Activated CD4-positive, alpha-beta memory T cell treated with anti-CD3 and anti-CD28 coated beads, Interleukin-2, amount 10 ng/mL, durations not matched to agents 7 days and 5 days (primary cell): ENCODE results near the gene TRDN. TPM values are rescaled to one million over a fixed set of nuclear protein-coding genes. Genes with fewer than 3 reads are reported as not detected.
"Not testable (repeated sequence)": the region's sequence is repeated elsewhere in the genome, so short reads cannot be mapped to it uniquely, and the experiment has no call there.

Experiments
- CTCF ChIA-PET: fragments of 350-600 bp; sonication (Branson Sonifier 250); formaldehyde crosslinking; loops from one replicate; lab custom pipeline; 2021; ENCODE audit warnings: antibody characterized with exemption, inconsistent platforms; lab: Charles Lee
- POLR2A ChIA-PET: fragments of 350-600 bp; sonication (Branson Sonifier 250); formaldehyde crosslinking; loops from one replicate; lab custom pipeline; 2021; ENCODE audit warnings: antibody characterized with exemption; lab: Charles Lee
- DNase-seq: peaks from one replicate; pipeline ENCODE4 v3.0.0-alpha.2; 2020
- H3K27ac Mint-ChIP-seq: one replicate; pipeline ENCODE4 v1.8.0; 2021; ENCODE audit warnings: mild to moderate bottlenecking, mixed read lengths
- H3K27me3 Mint-ChIP-seq: one replicate; pipeline ENCODE4 v1.8.0; 2021; ENCODE audit warnings: mixed read lengths
- H3K36me3 Mint-ChIP-seq: one replicate; pipeline ENCODE4 v1.8.0; 2021; ENCODE audit warnings: low read depth, mixed read lengths
- H3K4me1 Mint-ChIP-seq: one replicate; pipeline ENCODE4 v1.8.0; 2021; ENCODE audit warnings: mixed read lengths
- H3K4me3 Mint-ChIP-seq: one replicate; pipeline ENCODE4 v1.8.0; 2021; ENCODE audit warnings: mild to moderate bottlenecking, mixed read lengths
- H3K9me3 Mint-ChIP-seq: one replicate; pipeline ENCODE4 v1.8.0; 2021; ENCODE audit warnings: mixed read lengths
- total RNA-seq, 2 experiments: library from RNA; stranded (reverse); gene quantifications; one replicate each; pipeline ENCODE4 v1.2.3, GENCODE V29; 2021

TRDN gene
- total RNA-seq, 2 experiments from 2014 or later: not detected

DNA sequence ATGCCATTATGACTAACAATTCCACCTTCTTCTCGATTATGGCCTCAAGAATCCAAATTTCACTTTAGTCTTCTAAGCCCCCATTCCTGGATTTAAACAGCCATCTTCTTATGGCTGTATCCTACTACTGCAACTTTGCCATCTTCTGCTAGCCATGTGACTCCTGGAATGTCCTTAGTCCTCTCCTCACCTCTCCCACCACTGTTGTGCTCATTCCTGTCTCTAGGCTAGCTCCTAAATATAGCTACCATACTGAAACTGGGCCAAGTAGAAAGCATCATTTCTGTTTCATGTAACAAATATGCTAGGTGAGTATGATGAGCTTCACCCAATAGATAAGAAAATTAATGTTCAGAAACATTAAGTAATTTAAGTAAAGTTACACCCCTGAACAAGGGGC, 327.6 kb downstream of the TRDN start:
- Mint-ChIP-seq H3K4me1 (no peaks in the 10 kb centered on the region), H3K27ac (no peak overlapping the region), H3K27me3 (no peaks in the 10 kb centered on the region), H3K36me3 (no peaks in the 10 kb centered on the region), H3K9me3 (no peaks in the 10 kb centered on the region), H3K4me3 (no peak overlapping the region)
- DNase-seq: no peak
- CTCF ChIA-PET: no interaction called here
- POLR2A ChIA-PET: no interaction called here

DNA sequence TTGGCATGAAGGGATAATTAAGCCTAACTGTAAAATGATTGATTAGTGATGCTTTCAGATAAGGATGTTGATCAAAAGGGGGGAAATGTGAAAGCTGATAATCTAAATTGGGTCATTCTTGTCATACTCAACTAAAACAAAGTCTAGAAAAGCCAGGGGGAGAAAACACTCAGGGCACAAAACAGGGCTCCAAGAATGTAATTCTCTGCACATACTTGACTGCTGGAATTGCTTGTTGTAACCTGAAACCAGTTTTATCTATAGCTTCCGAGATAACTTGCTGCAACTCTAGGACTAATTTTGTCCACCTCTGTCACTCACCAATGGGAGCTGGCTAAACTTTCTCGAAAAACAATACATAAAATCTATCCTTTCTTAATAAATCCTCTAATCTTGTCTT, 330.4 kb downstream of the TRDN start:
- no peaks in the 10 kb centered on the region for H3K9me3 Mint-ChIP-seq
- no peak overlapping the region for H3K4me3 Mint-ChIP-seq
- ChIA-PET CTCF (no interaction called here), POLR2A (no interaction called here)
- no peaks in the 10 kb centered on the region for H3K4me1 Mint-ChIP-seq
- no peak overlapping the region for H3K27ac Mint-ChIP-seq
- DNase-seq: no peak
- H3K27me3 Mint-ChIP-seq: no peaks in the 10 kb centered on the region
- no peaks in the 10 kb centered on the region for H3K36me3 Mint-ChIP-seq

DNA sequence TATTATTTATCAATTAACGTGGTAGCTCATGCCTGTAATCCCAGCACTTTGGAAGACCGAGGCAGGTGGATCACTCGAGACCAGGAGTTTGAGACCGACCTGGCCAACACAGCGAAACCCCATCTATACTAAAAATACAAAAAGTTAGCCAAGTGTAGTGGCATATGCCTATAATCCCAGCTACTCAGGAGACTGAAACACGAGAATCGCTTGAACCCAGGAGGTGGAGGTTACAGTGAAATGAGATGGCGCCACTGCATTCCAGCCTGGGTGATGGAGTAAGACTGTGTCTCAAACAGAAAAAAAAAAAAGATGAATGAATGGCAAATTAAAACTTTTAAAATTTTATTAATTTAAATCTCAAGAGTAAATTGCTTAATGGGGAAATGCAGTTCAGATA, 341.1 kb downstream of the TRDN start:
- POLR2A ChIA-PET: no interaction called here

DNA sequence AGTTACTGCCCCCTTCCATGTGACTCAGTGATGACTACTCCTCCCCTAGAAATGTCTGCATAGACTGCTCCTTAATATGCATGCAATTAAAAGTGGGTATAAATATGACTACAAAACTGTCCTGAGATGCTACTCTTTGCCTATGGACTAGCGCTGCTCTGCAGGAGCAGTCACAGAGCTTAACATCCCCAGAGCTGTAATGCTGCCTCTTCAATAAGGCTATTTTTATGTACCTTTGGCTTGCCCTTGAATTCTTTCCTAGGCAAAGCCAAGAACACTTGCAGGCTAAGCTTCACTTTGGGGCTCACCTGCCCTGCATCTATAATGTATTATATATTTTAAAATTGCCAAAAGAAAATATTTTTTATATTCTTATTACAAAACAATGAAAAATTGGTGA, 341.6 kb downstream of the TRDN start:
- Mint-ChIP-seq H3K36me3 (no peaks in the 10 kb centered on the region), H3K4me3 (no peak overlapping the region), H3K27me3 (no peaks in the 10 kb centered on the region), H3K4me1 (no peaks in the 10 kb centered on the region), H3K27ac (no peak overlapping the region), H3K9me3 (peaks cover 7% of the 10 kb centered on the region)
- POLR2A ChIA-PET: no interaction called here
- DNase-seq: no peak
- CTCF ChIA-PET: no interaction called here

More for the DNA sequence above, 341.1 kb downstream of the TRDN start:
- Mint-ChIP-seq H3K9me3 (peaks cover 7% of the 10 kb centered on the region), H3K4me3 (no peak overlapping the region), H3K27me3 (no peaks in the 10 kb centered on the region), H3K27ac (no peak overlapping the region), H3K4me1 (no peaks in the 10 kb centered on the region), H3K36me3 (no peaks in the 10 kb centered on the region)
- CTCF ChIA-PET: no interaction called here
- no peak for DNase-seq

DNA sequence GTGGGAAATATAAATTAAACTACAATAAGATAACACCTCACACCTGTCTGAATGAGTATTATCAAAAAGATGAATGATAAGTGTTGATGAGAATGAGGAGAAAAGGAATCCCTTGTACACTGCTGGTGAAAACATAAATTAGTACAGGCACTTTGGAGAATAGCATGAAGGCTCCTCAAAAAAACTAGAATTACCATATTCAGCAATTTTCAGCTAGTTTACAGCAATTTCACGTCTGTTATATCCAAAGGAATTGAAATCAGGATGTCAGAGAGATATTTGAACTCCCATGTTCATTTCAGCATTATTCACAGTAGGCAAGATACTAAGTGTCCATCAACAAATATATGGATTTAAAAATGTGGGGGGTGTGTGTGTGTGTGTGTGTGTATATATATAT, 348.1 kb downstream of the TRDN start:
- POLR2A ChIA-PET: no interaction called here
- CTCF ChIA-PET: no interaction called here
- H3K27ac Mint-ChIP-seq: no peak overlapping the region
- no peak overlapping the region for H3K4me3 Mint-ChIP-seq
- no peaks in the 10 kb centered on the region for H3K27me3 Mint-ChIP-seq
- H3K9me3 Mint-ChIP-seq: peaks cover 9% of the 10 kb centered on the region
- DNase-seq: no peak
- H3K4me1 Mint-ChIP-seq: no peaks in the 10 kb centered on the region
- H3K36me3 Mint-ChIP-seq: no peaks in the 10 kb centered on the region

DNA sequence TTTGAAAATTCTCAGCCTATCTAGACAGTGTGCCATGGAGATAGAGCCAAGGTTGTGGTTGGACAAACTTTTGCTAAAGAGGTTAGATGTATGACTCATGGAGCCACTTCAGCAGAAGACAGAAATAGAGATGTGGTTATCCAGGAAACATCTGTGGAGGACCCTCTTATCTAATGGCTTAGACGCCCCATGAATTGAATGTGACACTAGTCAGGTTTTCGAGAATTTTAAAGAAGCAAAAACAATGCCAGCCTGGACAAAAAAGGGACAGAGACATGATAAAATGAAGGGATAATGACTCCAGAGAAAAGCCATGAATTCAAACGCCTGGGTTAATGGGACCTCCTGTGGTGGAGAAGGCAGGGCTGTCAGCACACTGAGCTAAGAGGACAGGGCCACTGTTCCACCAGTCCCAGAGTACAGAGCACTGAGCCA, 360.2 kb downstream of the TRDN start:
- Mint-ChIP-seq H3K4me3 (no peak overlapping the region), H3K27ac (no peak overlapping the region), H3K9me3 (no peaks in the 10 kb centered on the region), H3K36me3 (no peaks in the 10 kb centered on the region), H3K27me3 (no peaks in the 10 kb centered on the region), H3K4me1 (no peaks in the 10 kb centered on the region)
- ChIA-PET CTCF (no interaction called here), POLR2A (no interaction called here)
- DNase-seq: no peak

DNA sequence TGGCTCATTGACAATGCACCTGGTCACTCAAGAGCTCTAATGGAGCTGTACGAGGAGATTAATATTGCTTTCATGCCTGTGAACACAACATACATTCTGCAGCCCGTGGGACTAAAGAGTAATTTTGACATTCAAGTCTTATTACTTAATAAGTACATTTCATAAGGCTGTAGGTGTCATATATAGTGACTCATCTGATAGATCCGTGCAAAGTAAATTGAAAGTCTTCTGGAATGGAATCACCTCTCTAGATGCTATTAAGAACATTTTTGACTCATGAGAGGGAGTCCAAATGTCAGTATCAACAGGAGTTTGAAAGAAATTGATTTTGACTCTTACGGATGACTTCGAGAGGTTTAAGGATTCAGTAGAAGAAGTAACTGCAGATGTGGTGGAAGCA, 372.8 kb downstream of the TRDN start:
- no peaks in the 10 kb centered on the region for H3K4me1 Mint-ChIP-seq

DNA sequence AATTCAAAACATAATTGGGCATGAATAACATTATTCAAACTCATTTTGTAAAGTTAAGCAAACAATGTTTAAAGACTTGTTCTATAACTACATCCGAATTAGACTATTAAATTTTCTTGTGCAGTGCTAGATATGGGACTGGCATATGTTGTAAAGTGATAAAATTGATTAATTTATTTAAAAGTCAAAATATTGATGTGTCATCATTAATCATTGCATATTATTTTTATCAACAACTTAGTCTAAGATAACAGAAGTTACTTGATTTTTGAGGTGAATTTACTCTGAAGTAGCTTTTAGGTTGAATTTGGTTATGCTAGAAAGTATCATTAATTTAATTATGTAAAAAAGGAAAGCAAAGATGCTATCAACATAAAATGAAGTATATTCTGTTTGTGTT, 396.1 kb downstream of the TRDN start:
- ChIA-PET POLR2A (no interaction called here), CTCF (no interaction called here)
- DNase-seq: no peak
- Mint-ChIP-seq H3K4me3 (no peak overlapping the region), H3K36me3 (no peaks in the 10 kb centered on the region), H3K27ac (no peak overlapping the region), H3K9me3 (peaks cover 12% of the 10 kb centered on the region), H3K27me3 (no peaks in the 10 kb centered on the region), H3K4me1 (no peaks in the 10 kb centered on the region)

More for the DNA sequence above, 372.8 kb downstream of the TRDN start:
- POLR2A ChIA-PET: no interaction called here
- no peak for DNase-seq
- H3K9me3 Mint-ChIP-seq: no peaks in the 10 kb centered on the region
- no peak overlapping the region for H3K4me3 Mint-ChIP-seq
- H3K36me3 Mint-ChIP-seq: no peaks in the 10 kb centered on the region
- CTCF ChIA-PET: no interaction called here
- H3K27ac Mint-ChIP-seq: no peak overlapping the region
- no peaks in the 10 kb centered on the region for H3K27me3 Mint-ChIP-seq

DNA sequence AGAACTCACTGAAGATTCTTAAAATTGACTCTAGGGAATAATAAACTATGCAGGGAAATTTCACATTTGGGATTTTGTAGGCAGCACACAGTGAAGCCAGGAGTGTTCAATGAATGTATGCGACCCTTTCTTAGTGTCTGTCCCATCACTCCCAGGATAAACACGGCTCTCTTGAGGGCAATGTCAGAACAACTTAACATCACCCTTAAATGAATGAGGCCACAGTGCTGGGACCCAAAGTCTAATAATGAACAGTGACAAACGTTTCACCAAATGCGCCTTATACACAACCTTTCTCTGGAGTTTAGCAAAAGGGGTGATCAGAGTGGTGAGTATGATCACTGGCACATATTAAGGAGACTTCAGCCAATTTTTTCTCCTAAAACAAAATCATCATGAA, 403.4 kb downstream of the TRDN start:
- Mint-ChIP-seq H3K4me1 (no peaks in the 10 kb centered on the region), H3K27ac (no peak overlapping the region), H3K9me3 (no peaks in the 10 kb centered on the region), H3K4me3 (no peak overlapping the region), H3K36me3 (no peaks in the 10 kb centered on the region), H3K27me3 (no peaks in the 10 kb centered on the region)
- no peak for DNase-seq
- CTCF ChIA-PET: no interaction called here
- POLR2A ChIA-PET: no interaction called here

DNA sequence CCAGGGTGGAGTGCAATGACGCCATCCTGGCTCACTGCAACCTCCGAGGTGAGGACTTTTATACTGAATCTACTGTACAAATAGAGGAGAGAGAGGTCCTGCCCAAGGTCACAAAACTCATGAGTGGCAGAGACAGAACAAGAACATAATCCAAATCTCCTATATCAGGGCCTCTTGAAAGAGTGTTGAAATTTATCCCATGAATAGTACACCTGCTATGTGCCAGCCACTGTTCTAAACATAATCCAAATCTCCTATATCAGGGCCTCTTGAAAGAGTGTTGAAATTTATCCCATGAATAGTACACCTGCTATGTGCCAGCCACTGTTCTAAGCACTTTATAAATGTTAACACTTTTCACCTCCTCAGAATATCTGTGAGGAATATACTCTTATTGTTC, 409.0 kb downstream of the TRDN start:
- H3K36me3 Mint-ChIP-seq, DNase-seq, H3K9me3 Mint-ChIP-seq, CTCF ChIA-PET, H3K4me3 Mint-ChIP-seq, POLR2A ChIA-PET, H3K27ac Mint-ChIP-seq, H3K4me1 Mint-ChIP-seq, H3K27me3 Mint-ChIP-seq: not testable (repeated sequence)

DNA sequence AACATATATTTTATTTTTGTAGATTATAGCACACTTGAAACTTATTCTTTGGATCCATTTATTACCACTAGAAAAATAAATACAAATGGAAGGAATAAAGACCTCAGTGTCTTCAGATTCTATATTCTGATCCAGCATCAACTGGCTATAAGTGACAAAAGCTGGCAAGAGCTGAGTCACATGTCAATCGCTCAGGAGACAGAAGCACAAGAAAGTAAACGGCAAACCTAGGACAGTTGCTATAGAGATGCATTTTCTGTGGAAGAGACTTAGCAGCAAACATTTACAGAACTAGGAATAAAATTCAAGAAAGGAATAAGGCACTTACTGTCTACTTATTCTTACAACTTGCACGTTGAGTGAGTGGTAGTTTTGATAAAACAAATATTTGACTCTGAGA, 410.4 kb downstream of the TRDN start:
- DNase-seq: no peak
- no peak overlapping the region for H3K4me3 Mint-ChIP-seq
- no peaks in the 10 kb centered on the region for H3K27me3 Mint-ChIP-seq
- no peaks in the 10 kb centered on the region for H3K36me3 Mint-ChIP-seq
- POLR2A ChIA-PET: no interaction called here
- CTCF ChIA-PET: no interaction called here
- no peak overlapping the region for H3K27ac Mint-ChIP-seq
- no peaks in the 10 kb centered on the region for H3K4me1 Mint-ChIP-seq
- peaks cover 4% of the 10 kb centered on the region for H3K9me3 Mint-ChIP-seq

DNA sequence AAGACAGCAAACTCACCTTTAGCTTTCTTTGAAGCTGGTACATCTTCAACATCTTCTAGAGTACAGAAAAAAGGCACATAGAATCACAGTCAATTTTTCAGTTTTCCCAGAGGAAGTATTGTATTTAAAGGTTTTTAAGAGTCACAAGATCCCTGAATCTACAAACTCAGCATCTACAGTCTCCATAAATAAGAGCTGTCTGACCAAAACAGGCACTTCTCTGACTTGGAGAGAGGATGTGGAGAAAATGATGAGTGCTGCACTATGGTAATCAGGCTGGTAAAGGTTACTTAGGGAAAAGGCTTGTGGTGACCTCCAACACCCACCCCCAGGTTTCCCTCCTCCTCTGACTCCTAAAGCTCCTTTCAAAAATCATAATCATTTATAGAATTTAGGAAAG, 412.7 kb downstream of the TRDN start:
- POLR2A ChIA-PET: no interaction called here
- no peaks in the 10 kb centered on the region for H3K4me1 Mint-ChIP-seq
- DNase-seq: no peak
- H3K27me3 Mint-ChIP-seq: no peaks in the 10 kb centered on the region
- H3K9me3 Mint-ChIP-seq: peaks cover 5% of the 10 kb centered on the region
- no peak overlapping the region for H3K4me3 Mint-ChIP-seq
- H3K27ac Mint-ChIP-seq: no peak overlapping the region
- no peaks in the 10 kb centered on the region for H3K36me3 Mint-ChIP-seq
- CTCF ChIA-PET: no interaction called here

DNA sequence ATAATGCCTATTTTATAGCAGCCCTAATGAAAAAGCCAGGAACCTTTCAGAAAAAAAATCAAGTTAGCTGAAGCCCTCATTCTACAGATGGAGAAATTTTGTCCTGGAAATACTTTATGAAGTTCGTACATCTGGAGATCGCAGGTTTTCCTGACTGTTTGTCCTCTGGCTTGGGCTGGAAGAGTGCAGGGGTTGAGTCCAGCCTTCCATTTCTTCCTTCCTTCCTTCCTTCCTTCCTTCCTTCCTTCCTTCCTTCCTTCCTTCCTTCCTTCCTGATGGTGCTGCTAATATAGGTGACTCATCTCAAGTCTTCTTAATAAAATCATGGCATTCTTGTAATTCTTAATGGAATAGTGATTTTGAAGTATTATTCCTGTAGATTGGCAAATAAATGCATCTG, 413.3 kb downstream of the TRDN start:
- POLR2A ChIA-PET: no interaction called here
- H3K27ac Mint-ChIP-seq: no peak overlapping the region
- CTCF ChIA-PET: no interaction called here
- no peak for DNase-seq
- no peaks in the 10 kb centered on the region for H3K36me3 Mint-ChIP-seq
- H3K27me3 Mint-ChIP-seq: no peaks in the 10 kb centered on the region
- H3K4me3 Mint-ChIP-seq: no peak overlapping the region
- H3K4me1 Mint-ChIP-seq: no peaks in the 10 kb centered on the region
- H3K9me3 Mint-ChIP-seq: peaks cover 8% of the 10 kb centered on the region

DNA sequence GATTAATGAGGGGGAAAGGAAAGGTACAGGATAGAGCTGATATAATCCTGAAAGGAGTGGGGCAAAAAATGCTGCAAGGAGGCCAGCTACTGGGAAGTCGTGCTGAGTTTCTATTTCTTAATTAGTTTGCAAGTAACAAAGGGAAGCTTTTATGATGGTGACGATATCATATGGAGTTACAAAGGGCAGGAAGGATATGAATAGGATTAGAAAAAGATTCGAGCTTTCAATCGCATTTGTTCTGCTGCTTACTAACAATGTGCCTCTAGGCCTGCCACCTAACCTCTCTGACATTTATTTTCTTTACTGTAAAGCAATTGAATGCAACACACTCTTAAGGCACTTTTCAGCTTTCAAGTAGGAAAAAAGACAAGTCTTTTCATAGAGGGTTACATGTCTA, 421.5 kb downstream of the TRDN start:
- DNase-seq: no peak
- POLR2A ChIA-PET: no interaction called here
- Mint-ChIP-seq H3K27ac (no peak overlapping the region), H3K9me3 (peaks cover 4% of the 10 kb centered on the region), H3K4me1 (no peaks in the 10 kb centered on the region), H3K27me3 (no peaks in the 10 kb centered on the region), H3K36me3 (no peaks in the 10 kb centered on the region), H3K4me3 (no peak overlapping the region)
- CTCF ChIA-PET: no interaction called here

DNA sequence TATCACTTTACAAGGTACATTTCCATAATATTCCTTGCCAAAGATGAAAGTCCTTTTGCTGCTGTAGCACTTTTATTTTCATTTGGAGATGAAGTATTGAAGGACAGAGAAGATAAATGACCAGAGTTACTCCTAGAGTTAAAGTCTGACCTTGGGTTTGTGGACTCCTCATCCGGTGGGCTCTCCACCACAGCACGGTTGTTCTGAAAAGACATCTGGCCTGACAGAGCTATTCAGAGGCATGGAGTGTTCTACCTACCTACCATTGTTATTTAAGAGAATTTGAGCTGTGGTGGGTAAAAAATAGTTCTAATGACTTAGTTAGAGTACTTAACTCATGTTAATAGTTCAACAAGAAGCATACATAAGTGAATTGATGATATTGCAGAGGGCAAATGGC, 422.3 kb downstream of the TRDN start:
- H3K36me3 Mint-ChIP-seq: no peaks in the 10 kb centered on the region
- H3K4me1 Mint-ChIP-seq: no peaks in the 10 kb centered on the region
- H3K4me3 Mint-ChIP-seq: no peak overlapping the region
- no peaks in the 10 kb centered on the region for H3K27me3 Mint-ChIP-seq
- peaks cover 4% of the 10 kb centered on the region for H3K9me3 Mint-ChIP-seq
- no peak for DNase-seq
- no peak overlapping the region for H3K27ac Mint-ChIP-seq
- POLR2A ChIA-PET: no interaction called here
- CTCF ChIA-PET: no interaction called here
